H1 (cell line): Measurements from ENCODE around the gene SCAP. TPM values are rescaled to one million over a fixed set of nuclear protein-coding genes. Genes with fewer than 3 reads are reported as not detected.

Experiments used
- CTCF ChIA-PET: fragments of 300-600 bp; sonication (Branson Sonifier 250); formaldehyde crosslinking; loops from one replicate; lab custom pipeline; 2021; ENCODE audit not compliant: partially characterized antibody; lab: Charles Lee
- POLR2A ChIA-PET: fragments of 300-600 bp; sonication (Branson Sonifier 250); formaldehyde crosslinking; loops from one replicate; lab custom pipeline; 2021; ENCODE audit warnings: inconsistent platforms; ENCODE audit not compliant: partially characterized antibody; lab: Charles Lee
- DNase-seq, 2 experiments: peaks; one replicate each; pipeline versions ENCODE4 v3.0.0 to v3.0.0-alpha.2; 2010 to 2022; ENCODE audit warnings: low spot score in 2 of 2, low read depth in 1 of 2, mixed read lengths in 1 of 2
- FAIRE-seq: peaks from 2 replicates; lab custom pipeline; 2011; peaks lifted over from hg19 to GRCh38; lab: Jason Lieb, UNC
- H2AFZ ChIP-seq: 2 replicates; pipeline ENCODE4 v1.8.1; 2012; ENCODE audit warnings: low read length, inconsistent platforms
- H2AK5ac ChIP-seq: 2 replicates; pipeline ENCODE4 v1.6.1; 2013; ENCODE audit warnings: low read depth, low read length
- H2BK120ac ChIP-seq: replicated peaks from 2 replicates; pipeline ENCODE3; 2013; ENCODE audit warnings: low read depth, low read length, inconsistent platforms
- H2BK12ac ChIP-seq: 2 replicates; pipeline ENCODE4 v1.6.1; 2013; ENCODE audit warnings: low read depth, low read length
- H2BK15ac ChIP-seq: 2 replicates; pipeline ENCODE4 v1.6.1; 2013; ENCODE audit warnings: low read length
- H2BK20ac ChIP-seq: 2 replicates; pipeline ENCODE4 v1.6.1; 2013; ENCODE audit warnings: low read length
- H2BK5ac ChIP-seq: 2 replicates; pipeline ENCODE4 v1.6.1; 2013; ENCODE audit warnings: low read depth, low read length
- H3K14ac ChIP-seq: 2 replicates; pipeline ENCODE4 v1.6.1; 2013; ENCODE audit warnings: inconsistent platforms; ENCODE audit not compliant: insufficient read length
- H3K18ac ChIP-seq: 2 replicates; pipeline ENCODE4 v1.6.1; 2013; ENCODE audit warnings: low read length; ENCODE audit errors: extremely low read depth
- H3K23ac ChIP-seq: 2 replicates; pipeline ENCODE4 v1.6.1; 2013; ENCODE audit warnings: inconsistent platforms; ENCODE audit not compliant: insufficient read length
- H3K23me2 ChIP-seq: 2 replicates; pipeline ENCODE4 v1.6.1; 2013; ENCODE audit warnings: low read depth, low read length
- H3K27ac ChIP-seq: 2 replicates; pipeline ENCODE4 v1.6.1; 2011; ENCODE audit warnings: low read depth, low read length, inconsistent platforms
- H3K27me3 ChIP-seq, 4 experiments: replicated peaks in 1 of 4; 1 replicate in 1 of 4; 2 replicates in 3 of 4; pipeline versions ENCODE4 v1.6.1 to v1.8.1; 2011 to 2013; ENCODE audit warnings: low read length in 3 of 4, mild to moderate bottlenecking in 3 of 4, inconsistent platforms in 2 of 4, mixed read lengths in 2 of 4, moderate library complexity in 1 of 4; ENCODE audit not compliant: control insufficient read depth in 3 of 4, insufficient read depth in 3 of 4; ENCODE audit errors: extremely low read depth in 1 of 4
- H3K36me3 ChIP-seq, 4 experiments: 2 replicates each; pipeline versions ENCODE4 v1.6.1 to v1.8.1; 2011 to 2013; ENCODE audit warnings: mild to moderate bottlenecking in 4 of 4, low read length in 3 of 4, moderate library complexity in 2 of 4, control low read depth in 1 of 4, inconsistent platforms in 1 of 4; ENCODE audit not compliant: insufficient read depth in 4 of 4, control insufficient read depth in 2 of 4
- H3K4ac ChIP-seq: replicated peaks from 2 replicates; pipeline ENCODE3; 2013; ENCODE audit warnings: low read length, low read depth, mixed read lengths, inconsistent platforms; ENCODE audit not compliant: insufficient read length
- H3K4me1 ChIP-seq, 4 experiments: replicated peaks in 1 of 4; 1 replicate in 1 of 4; 2 replicates in 3 of 4; pipeline versions ENCODE4 v1.6.1 to v1.8.1; 2011 to 2013; ENCODE audit warnings: low read length in 3 of 4, inconsistent platforms in 2 of 4, mixed read lengths in 1 of 4; ENCODE audit not compliant: insufficient read depth in 4 of 4, control insufficient read depth in 3 of 4
- H3K4me2 ChIP-seq, 2 experiments: 2 replicates each; pipeline versions ENCODE4 v1.6.1 to v1.8.1; 2011 to 2013; ENCODE audit warnings: low read depth in 2 of 2, low read length in 2 of 2, control low read depth in 1 of 2, inconsistent platforms in 1 of 2, mild to moderate bottlenecking in 1 of 2; ENCODE audit not compliant: insufficient read depth in 1 of 2
- H3K4me3 ChIP-seq, 4 experiments: fragments of 200-600, 300-600 bp in 1 of 4; sonication (generic), shearing (Covaris generic), sonication (Bioruptor Twin) in 1 of 4; 2 replicates each; pipeline versions ENCODE4 v1.5.1 to v1.8.1; 2011 to 2016; ENCODE audit warnings: low read length in 4 of 4, low read depth in 3 of 4, control low read depth in 2 of 4, inconsistent platforms in 2 of 4, mild to moderate bottlenecking in 2 of 4, mixed read lengths in 1 of 4, moderate library complexity in 1 of 4; ENCODE audit not compliant: insufficient read depth in 2 of 4; ENCODE audit errors: extremely low read depth in 1 of 4
- H3K56ac ChIP-seq: replicated peaks from 2 replicates; pipeline ENCODE3; 2013; ENCODE audit warnings: low read depth, mild to moderate bottlenecking, mixed read lengths, low read length, inconsistent platforms; ENCODE audit not compliant: insufficient read length
- H3K79me1 ChIP-seq: 2 replicates; pipeline ENCODE4 v1.6.1; 2013; ENCODE audit warnings: low read depth, low read length, control low read depth
- H3K79me2 ChIP-seq, 2 experiments: 2 replicates each; pipeline versions ENCODE4 v1.6.1 to v1.8.1; 2012 to 2013; ENCODE audit warnings: low read length in 2 of 2, mild to moderate bottlenecking in 2 of 2, inconsistent platforms in 1 of 2; ENCODE audit not compliant: insufficient read depth in 2 of 2, control insufficient read depth in 1 of 2
- H3K9ac ChIP-seq, 4 experiments: replicated peaks in 1 of 4; 1 replicate in 1 of 4; 2 replicates in 3 of 4; pipeline versions ENCODE4 v1.6.1 to v1.8.1; 2011 to 2013; ENCODE audit warnings: low read depth in 3 of 4, low read length in 3 of 4, control low read depth in 2 of 4, mild to moderate bottlenecking in 2 of 4, moderate library complexity in 2 of 4, inconsistent platforms in 1 of 4; ENCODE audit errors: extremely low read depth in 1 of 4
- H3K9me3 ChIP-seq, 2 experiments: 2 replicates each; pipeline versions ENCODE4 v1.6.1 to v1.8.1; 2012 to 2013; ENCODE audit warnings: mild to moderate bottlenecking in 2 of 2, moderate library complexity in 2 of 2, control low read depth in 1 of 2, inconsistent platforms in 1 of 2, low read depth in 1 of 2, low read length in 1 of 2, mixed read lengths in 1 of 2; ENCODE audit not compliant: insufficient read depth in 2 of 2
- H4K20me1 ChIP-seq, 2 experiments: replicated peaks in 1 of 2; 2 replicates each; pipeline versions ENCODE3 to v1.8.1; 2011 to 2013; ENCODE audit warnings: inconsistent platforms in 2 of 2, low read length in 2 of 2, mild to moderate bottlenecking in 1 of 2; ENCODE audit not compliant: insufficient read depth in 2 of 2, control insufficient read depth in 1 of 2
- H4K5ac ChIP-seq: 2 replicates; pipeline ENCODE4 v1.6.1; 2013; ENCODE audit warnings: low read length, low read depth, mixed read lengths, inconsistent platforms; ENCODE audit not compliant: insufficient read length
- H4K8ac ChIP-seq: 2 replicates; pipeline ENCODE4 v1.8.0; 2013; ENCODE audit warnings: mild to moderate bottlenecking, moderate library complexity, low read length, inconsistent platforms; ENCODE audit not compliant: insufficient read depth; ENCODE audit errors: extremely low read depth
- H4K91ac ChIP-seq: replicated peaks from 2 replicates; pipeline ENCODE3; 2013; ENCODE audit warnings: low read length, mixed read lengths, inconsistent platforms; ENCODE audit not compliant: insufficient read length
- CBX5 ChIP-seq: fragments of 300-800, 300-1000 bp; sonication (generic); IDR thresholded peaks from 2 replicates; pipeline ENCODE4 v1.7.1; 2016; ENCODE audit warnings: antibody characterized with exemption, low read length, low read depth
- CREB1 ChIP-seq: IDR thresholded peaks from 2 replicates; pipeline ENCODE4 v1.6.1; 2012; ENCODE audit warnings: inconsistent platforms
- FOSL1 ChIP-seq: IDR thresholded peaks from 2 replicates; pipeline ENCODE4 v1.6.1; 2011; ENCODE audit warnings: mild to moderate bottlenecking, low read depth, low read length, moderate library complexity; ENCODE audit not compliant: insufficient read depth
- POLR2AphosphoS5 ChIP-seq: IDR thresholded peaks from 2 replicates; pipeline ENCODE4 v1.6.1; 2011; ENCODE audit warnings: low read depth, low read length
- POU5F1 ChIP-seq: IDR thresholded peaks from 2 replicates; pipeline ENCODE4 v1.6.1; 2011; ENCODE audit warnings: low read depth, mild to moderate bottlenecking, low read length, moderate library complexity
- SIRT6 ChIP-seq: IDR thresholded peaks from one replicate; pipeline ENCODE4 v1.7.1; 2012; ENCODE audit warnings: low read length, inconsistent platforms
- TCF12 ChIP-seq: IDR thresholded peaks from 2 replicates; pipeline ENCODE4 v1.6.1; 2011; ENCODE audit warnings: low read depth, mild to moderate bottlenecking, low read length
- WGBS, 2 experiments: shearing (Covaris generic) in 1 of 2; methylation state at CpG; one replicate each; pipeline versions ENCODE4 v1.1.6 to v1.1.7; 2013 to 2015; ENCODE audit warnings: low lambda C conversion rate in 2 of 2, mixed read lengths in 2 of 2, inconsistent platforms in 1 of 2, low coverage in 1 of 2, missing lambda C conversion rate in 1 of 2; ENCODE audit not compliant: insufficient replicate concordance in 2 of 2, insufficient coverage in 1 of 2, insufficient read length in 1 of 2; ENCODE audit errors: extremely low coverage in 1 of 2, missing lambda C conversion rate in 1 of 2; 5-methylcytosine and 5-hydroxymethylcytosine counted together
- polyA plus RNA-seq, 7 experiments: library from polyadenylated mRNA; depleted of rRNA in 3 of 7; stranded (reverse) in 5 of 7; unstranded in 2 of 7; fragments of >200 nt in 5 of 7; fragments of 200-250 nt in 2 of 7; gene quantifications; 1 replicate in 5 of 7; 2 replicates in 1 of 7; 4 replicates in 1 of 7; pipeline versions ENCODE4 v1.2.1 to v1.2.3, GENCODE V29; 2011 to 2013; ENCODE audit warnings: missing spikeins in 2 of 7, mixed read lengths in 2 of 7
- total RNA-seq: library from RNA; stranded (reverse); fragmentation: NEBNext Ultra II Directional; extraction: Animal tissue kit (Norgen Biotek cat#: 25700); gene quantifications from 2 replicates; pipeline ENCODE4 v1.2.1, GENCODE V29; 2021
- TF ChIP-seq, protein P1 (sequence below): IDR thresholded peaks from 2 replicates; pipeline ENCODE4 v1.6.1; 2012; ENCODE audit warnings: inconsistent platforms

Gene SCAP
- total and polyA plus RNA-seq, 2 of the 8 experiments (the other 6 are each of a cell fraction or from before 2014, with no cell fraction given) = 74.0 to 114 TPM

DNA sequence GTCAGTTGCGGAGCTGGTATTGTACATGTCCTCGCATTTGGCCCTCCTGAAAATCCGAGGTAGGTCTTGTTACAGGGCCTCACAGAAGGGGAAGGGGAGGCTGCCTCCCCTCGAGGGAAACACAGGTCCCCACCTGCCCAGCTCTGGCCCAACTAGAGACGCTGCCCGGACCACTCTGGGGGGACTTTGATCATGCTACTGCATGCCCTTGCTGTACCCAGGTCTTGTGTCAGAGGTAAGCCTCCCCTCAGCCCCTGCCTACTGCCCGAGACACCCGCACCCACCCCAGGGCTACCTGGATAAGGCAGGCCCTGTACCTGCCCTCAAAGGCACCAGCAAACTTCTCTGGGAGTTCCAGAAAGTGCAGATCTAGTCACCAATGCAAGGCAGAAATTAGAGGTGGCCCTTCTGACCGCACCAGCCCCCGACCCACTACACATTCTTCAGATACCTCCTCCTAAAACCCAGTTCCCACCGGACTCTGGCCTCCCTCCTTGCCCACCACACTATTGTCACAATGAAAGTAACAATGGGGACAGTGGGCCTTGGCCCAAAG, 981 bp upstream of the SCAP start:
- Histone ChIP-seq H2BK5ac (peak overlapping the region; percentile 20; the same call in 1 of the 2 replicates), H2BK12ac (no peak overlapping the region; the same call in 1 of the 2 replicates), H3K27me3 (no peaks in the 10 kb centered on the region), H3K9me3 (no peaks in the 10 kb centered on the region), H3K4me1 (peaks cover 3 to 14% (median 5%) of the 10 kb centered on the region in 4 experiments; a peak in 3 of 7 replicates), H4K8ac (no peak overlapping the region; the same call in 1 of the 2 replicates), H3K79me1 (peaks cover 6% of the 10 kb centered on the region; the same call in 1 of the 2 replicates), H3K79me2 (peaks cover 7 to 33% of the 10 kb centered on the region in 2 experiments), H3K9ac (no peak overlapping the region), H2BK20ac (no peak overlapping the region), H3K4me2 (no peak overlapping the region), H3K4me3 (no peak overlapping the region), H2BK15ac (no peak overlapping the region), H4K20me1 (peaks cover 0 to 10% of the 10 kb centered on the region in 2 experiments), H3K23me2 (peaks cover 3% of the 10 kb centered on the region; the same call in 1 of the 2 replicates), H3K23ac (no peak overlapping the region), H2AFZ (no peak overlapping the region), H3K36me3 (no peaks in the 10 kb centered on the region), H4K91ac (peak overlapping the region; percentile 36), H3K56ac (no peak overlapping the region), H3K27ac (no peak overlapping the region), H3K18ac (no peak overlapping the region), H2AK5ac (0 out of 2 replicates have a peak overlapping the region, but pooled peaks have one; percentile 15), H4K5ac (peak overlapping the region; percentile 22), H3K14ac (no peak overlapping the region), H2BK120ac (peak overlapping the region; percentile 78), H3K4ac (no peak overlapping the region)
- POLR2A ChIA-PET = interaction anchor here (1.2 kb wide), 1 partner anchor 12 kb away, joined by 3 read pairs; no protein-coding TSS in a partner anchor
- DNase-seq = no peak
- FAIRE-seq = no peak
- TF ChIP-seq CREB1 (no peak), CBX5 (no peak), FOSL1 (no peak), SIRT6 (no peak), POU5F1 (no peak), TCF12 (no peak), POLR2AphosphoS5 (no peak)
- TF ChIP-seq, protein P1, sequence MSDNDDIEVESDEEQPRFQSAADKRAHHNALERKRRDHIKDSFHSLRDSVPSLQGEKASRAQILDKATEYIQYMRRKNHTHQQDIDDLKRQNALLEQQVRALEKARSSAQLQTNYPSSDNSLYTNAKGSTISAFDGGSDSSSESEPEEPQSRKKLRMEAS = no peak
- WGBS, 2 experiments = 92% methylated on average over 10 of the region's 11 CpGs; no CpG with 5 or more reads in 1 of the 2 experiments
- CTCF ChIA-PET = interaction anchor here (0.7 to 2.2 kb wide), 12 partner anchors 10 to 58 kb away, joined by 3 to 8 read pairs (median 4); no protein-coding TSS in a partner anchor
